ENCODE data around the gene SH3RF2. TPM values are rescaled to one million over a fixed set of nuclear protein-coding genes. Genes with fewer than 3 reads are reported as not detected.

Gene SH3RF2
- total RNA-seq, 3 donors from 2014 or later = 6.6 to 9.5 (median 9.4) TPM

GRCh38 chr5:145906401-145906800 is 30.0 kb upstream of the SH3RF2 start:
- intact Hi-C loops (cut with DNase I; ENCODE audit: low total_unique reads) = no loop called here
- H3K27me3 ChIP-seq = no peaks in the 10 kb centered on the region
- H3K4me1 ChIP-seq = no peaks in the 10 kb centered on the region
- no peaks in the 10 kb centered on the region for H3K9me3 ChIP-seq
- no peaks in the 10 kb centered on the region for H3K36me3 ChIP-seq
- no peak overlapping the region for H3K27ac ChIP-seq
- no peak for DNase-seq (ENCODE audit: low spot score in 2 of 2)
- no peak for TF ChIP-seq POLR2AphosphoS5 (IDR thresholded peaks at IDR 0.05)
- H3K4me3 ChIP-seq = no peak overlapping the region

DNA sequence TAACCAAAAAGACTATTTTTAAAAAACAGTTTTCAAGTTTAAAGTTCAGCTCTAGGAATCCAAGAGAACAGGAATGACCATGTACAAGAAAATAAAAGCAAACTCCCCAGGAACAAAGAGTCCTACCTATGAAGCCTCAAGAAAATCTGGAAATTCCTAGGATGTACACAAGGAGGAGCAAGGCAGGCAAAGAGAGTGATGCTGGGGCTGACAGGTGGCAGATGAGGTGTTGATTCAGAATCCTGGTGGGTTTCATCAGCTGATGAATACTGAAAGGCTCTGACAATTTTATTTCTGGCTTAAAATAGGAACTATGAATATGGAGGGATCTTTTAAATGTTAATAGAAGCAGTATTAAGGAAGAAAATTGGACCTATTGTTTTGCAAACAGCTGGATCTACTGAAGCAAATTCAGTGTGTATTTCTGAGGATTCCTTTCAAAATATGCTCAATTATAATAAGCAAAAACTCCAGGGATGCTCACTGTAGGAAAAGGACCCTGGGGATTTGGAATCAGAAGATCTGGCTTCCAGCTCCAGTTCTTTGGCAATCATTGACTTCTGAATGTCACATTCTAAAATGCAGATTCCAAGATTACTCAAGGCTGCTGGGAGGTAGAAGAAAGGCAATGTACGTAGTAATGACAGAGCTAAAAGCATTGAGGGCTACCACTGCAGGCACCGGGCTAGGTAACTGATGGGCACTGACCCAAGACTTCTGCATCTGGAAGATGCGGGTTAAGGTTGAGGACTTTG is 28.0 kb upstream of the SH3RF2 start:
- Histone ChIP-seq H3K9me3 (no peaks in the 10 kb centered on the region), H3K36me3 (no peaks in the 10 kb centered on the region), H3K27me3 (no peaks in the 10 kb centered on the region), H3K4me3 (no peak overlapping the region), H3K4me1 (no peaks in the 10 kb centered on the region), H3K27ac (no peak overlapping the region)
- DNase-seq (ENCODE audit: low spot score in 2 of 2) = no peak
- intact Hi-C loops (cut with DNase I; ENCODE audit: low total_unique reads) = no loop called here
- no peak for TF ChIP-seq POLR2AphosphoS5 (IDR thresholded peaks at IDR 0.05)
- TF ChIP-seq POLR2A (IDR thresholded peaks at IDR 0.05) = no peak
- TF ChIP-seq CTCF (IDR thresholded peaks at IDR 0.05) = peak in 1 of 3 donors; percentile 24

DNA sequence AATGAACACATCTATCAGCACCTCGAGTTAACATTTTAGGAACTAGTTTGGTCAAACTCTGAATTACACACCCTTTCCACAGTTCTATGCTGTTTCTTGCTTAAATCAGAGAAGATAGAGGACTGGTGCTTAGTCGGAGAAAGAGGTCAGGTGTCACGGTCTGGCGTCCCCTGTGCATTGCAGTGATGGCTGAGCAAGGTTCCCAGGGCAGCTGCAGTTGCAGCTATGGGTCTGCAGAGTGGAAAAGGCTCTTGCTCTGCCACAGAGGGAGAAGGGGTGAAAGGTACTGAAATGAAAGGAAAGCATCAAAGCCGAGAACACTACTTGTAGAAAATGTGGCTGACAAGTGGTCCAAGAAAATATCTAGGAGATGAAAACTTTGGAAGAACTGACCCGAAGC is 25.2 kb upstream of the SH3RF2 start:
- intact Hi-C loops (cut with DNase I; ENCODE audit: low total_unique reads) = no loop called here
- Histone ChIP-seq H3K4me3 (no peak overlapping the region), H3K9me3 (no peaks in the 10 kb centered on the region), H3K27me3 (no peaks in the 10 kb centered on the region), H3K36me3 (no peaks in the 10 kb centered on the region), H3K4me1 (no peaks in the 10 kb centered on the region), H3K27ac (no peak overlapping the region)
- DNase-seq (ENCODE audit: low spot score in 2 of 2) = no peak
- TF ChIP-seq POLR2A (IDR thresholded peaks at IDR 0.05) = no peak
- TF ChIP-seq CTCF (IDR thresholded peaks at IDR 0.05) = no peak
- TF ChIP-seq POLR2AphosphoS5 (IDR thresholded peaks at IDR 0.05) = no peak

- H3K36me3 ChIP-seq = no peaks in the 10 kb centered on the region
- H3K27ac ChIP-seq = no peak overlapping the region
- H3K9me3 ChIP-seq = no peaks in the 10 kb centered on the region
- no peak for DNase-seq (ENCODE audit: low spot score in 2 of 2)
- intact Hi-C loops (cut with DNase I; ENCODE audit: low total_unique reads) = no loop called here
- H3K4me1 ChIP-seq = no peaks in the 10 kb centered on the region
- no peak for TF ChIP-seq POLR2AphosphoS5 (IDR thresholded peaks at IDR 0.05)
- TF ChIP-seq POLR2A (IDR thresholded peaks at IDR 0.05) = no peak
- no peak for TF ChIP-seq CTCF (IDR thresholded peaks at IDR 0.05)
- no peak overlapping the region for H3K4me3 ChIP-seq
- H3K27me3 ChIP-seq = no peaks in the 10 kb centered on the region
Observed at GRCh38 chr5:145912019-145912418, 24.4 kb upstream of the SH3RF2 start.

DNA sequence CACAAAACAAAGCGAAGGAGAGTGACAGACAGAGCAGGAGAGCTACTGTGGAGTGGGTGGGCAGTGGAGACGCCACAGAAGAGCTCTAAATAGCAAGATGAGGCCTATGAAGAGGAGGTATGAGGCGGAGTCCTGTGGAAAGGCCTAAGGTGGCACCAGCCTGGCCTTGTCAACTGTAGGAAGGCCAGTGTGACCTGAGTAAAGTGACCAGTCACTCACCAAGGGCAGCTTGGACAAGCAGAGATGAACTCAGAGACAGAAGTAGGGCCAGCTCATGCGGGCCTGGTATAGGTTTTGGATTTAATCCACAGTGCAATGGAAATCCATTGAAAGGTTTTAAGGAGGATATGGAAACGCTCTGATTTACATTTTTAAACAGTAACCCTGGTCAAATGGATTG is 23.8 kb upstream of the SH3RF2 start:
- Histone ChIP-seq H3K9me3 (no peaks in the 10 kb centered on the region), H3K4me1 (no peaks in the 10 kb centered on the region), H3K4me3 (no peak overlapping the region), H3K27me3 (no peaks in the 10 kb centered on the region), H3K27ac (no peak overlapping the region), H3K36me3 (no peaks in the 10 kb centered on the region)
- no peak for DNase-seq (ENCODE audit: low spot score in 2 of 2)
- TF ChIP-seq POLR2A (IDR thresholded peaks at IDR 0.05) (no peak), POLR2AphosphoS5 (IDR thresholded peaks at IDR 0.05) (no peak), CTCF (IDR thresholded peaks at IDR 0.05) (no peak)
- intact Hi-C loops (cut with DNase I; ENCODE audit: low total_unique reads) = no loop called here
